IMR-90 (cell line): ENCODE data around the gene SLC8A1. TPM values are rescaled to one million over a fixed set of nuclear protein-coding genes. Genes with fewer than 3 reads are reported as not detected.

ENCODE experiments used
- ATAC-seq: fragments of 200-7000 bp; cut with Tn5 transposase; 2 replicates; pipeline ENCODE4 v1.9.1; 2020; ENCODE audit warnings: low read depth, mild to moderate bottlenecking, moderate library complexity
- BruUV-seq: library from RNA; stranded (reverse); fragments of 400-500 nt; replicated peaks from 2 replicates; lab custom pipeline; 2021; lab: Mats Ljungman, UMichigan
- CTCF ChIA-PET: fragments of 300-600 bp; formaldehyde crosslinking; extraction: SDS; loops from one replicate; lab custom pipeline; 2021; ENCODE audit warnings: antibody characterized with exemption; lab: Yijun Ruan, JAX
- POLR2A ChIA-PET: fragments of 300-600 bp; sonication (Branson Sonifier 250); formaldehyde crosslinking; loops from one replicate; lab custom pipeline; 2022; ENCODE audit warnings: antibody characterized with exemption; ENCODE audit not compliant: unreplicated experiment; lab: Charles Lee
- DNase-seq: peaks from one replicate; pipeline ENCODE4 v3.0.0; 2013
- H2AFZ ChIP-seq: replicated peaks from 2 replicates; pipeline ENCODE3; 2013; ENCODE audit warnings: low read length, mild to moderate bottlenecking; ENCODE audit not compliant: poor library complexity
- H2AK5ac ChIP-seq: 2 replicates; pipeline ENCODE4 v1.6.1; 2013; ENCODE audit warnings: low read depth, low read length, inconsistent platforms
- H2AK9ac ChIP-seq: replicated peaks from 2 replicates; pipeline ENCODE3; 2013; ENCODE audit warnings: mild to moderate bottlenecking, low read depth, low read length, moderate library complexity; ENCODE audit not compliant: poor library complexity
- H2BK120ac ChIP-seq: 2 replicates; pipeline ENCODE4 v1.6.1; 2013; ENCODE audit warnings: low read depth, low read length, inconsistent platforms
- H2BK15ac ChIP-seq: 3 replicates; pipeline ENCODE4 v1.6.1; 2013; ENCODE audit warnings: low read depth, low read length, inconsistent platforms
- H2BK20ac ChIP-seq: 2 replicates; pipeline ENCODE4 v1.6.1; 2013; ENCODE audit warnings: low read depth, mild to moderate bottlenecking, inconsistent platforms, low read length, moderate library complexity
- H2BK5ac ChIP-seq: 2 replicates; pipeline ENCODE4 v1.6.1; 2013; ENCODE audit warnings: mild to moderate bottlenecking, low read depth, low read length, inconsistent platforms; ENCODE audit not compliant: poor library complexity, severe bottlenecking
- H3K14ac ChIP-seq: replicated peaks from 2 replicates; pipeline ENCODE4 v1.6.1; 2013; ENCODE audit warnings: low read depth, low read length, inconsistent platforms
- H3K18ac ChIP-seq: 2 replicates; pipeline ENCODE4 v1.6.1; 2013; ENCODE audit warnings: low read depth, low read length, control low read depth
- H3K23ac ChIP-seq: 2 replicates; pipeline ENCODE4 v1.6.1; 2013; ENCODE audit warnings: low read depth, low read length, inconsistent platforms
- H3K27ac ChIP-seq: 2 replicates; pipeline ENCODE4 v1.5.1; 2013; ENCODE audit warnings: mild to moderate bottlenecking, control low read depth, low read length; ENCODE audit not compliant: insufficient read depth
- H3K27me3 ChIP-seq: 2 replicates; pipeline ENCODE4 v1.6.1; 2013; ENCODE audit warnings: low read length; ENCODE audit not compliant: control insufficient read depth, insufficient read depth
- H3K36me3 ChIP-seq: 2 replicates; pipeline ENCODE4 v1.6.1; 2013; ENCODE audit warnings: low read length, mixed read lengths; ENCODE audit not compliant: control insufficient read depth, insufficient read depth
- H3K4ac ChIP-seq: 2 replicates; pipeline ENCODE4 v1.6.1; 2013; ENCODE audit warnings: low read depth, low read length, inconsistent platforms
- H3K4me1 ChIP-seq: 2 replicates; pipeline ENCODE4 v1.6.1; 2013; ENCODE audit warnings: low read length, mixed read lengths; ENCODE audit not compliant: control insufficient read depth, insufficient read depth
- H3K4me2 ChIP-seq: 2 replicates; pipeline ENCODE4 v1.6.1; 2013; ENCODE audit warnings: low read depth, mild to moderate bottlenecking, control low read depth, low read length, moderate library complexity
- H3K4me3 ChIP-seq: 2 replicates; pipeline ENCODE4 v1.5.1; 2013; ENCODE audit warnings: low read depth, mild to moderate bottlenecking, control low read depth, low read length, moderate library complexity; ENCODE audit not compliant: insufficient read depth
- H3K56ac ChIP-seq: 2 replicates; pipeline ENCODE4 v1.6.1; 2013; ENCODE audit warnings: low read length, inconsistent platforms; ENCODE audit not compliant: insufficient read depth; ENCODE audit errors: extremely low read depth
- H3K79me1 ChIP-seq, 2 experiments: 2 replicates each; pipeline ENCODE4 v1.6.1; 2013; ENCODE audit warnings: low read length in 2 of 2, inconsistent platforms in 1 of 2, low read depth in 1 of 2
- H3K9ac ChIP-seq: 2 replicates; pipeline ENCODE4 v1.6.1; 2013; ENCODE audit warnings: low read depth, low read length, control low read depth
- H3K9me1 ChIP-seq: 2 replicates; pipeline ENCODE4 v1.6.1; 2013; ENCODE audit warnings: low read length, inconsistent platforms; ENCODE audit not compliant: insufficient read depth
- H3K9me3 ChIP-seq: 2 replicates; pipeline ENCODE4 v1.6.1; 2013; ENCODE audit warnings: low read length; ENCODE audit not compliant: control insufficient read depth, insufficient read depth
- H4K20me1 ChIP-seq: 2 replicates; pipeline ENCODE4 v1.6.1; 2013; ENCODE audit warnings: low read length, inconsistent platforms; ENCODE audit not compliant: insufficient read depth
- H4K5ac ChIP-seq: 2 replicates; pipeline ENCODE4 v1.6.1; 2013; ENCODE audit warnings: mild to moderate bottlenecking, low read depth, low read length, control low read depth
- H4K8ac ChIP-seq, 2 experiments: 2 replicates each; pipeline ENCODE4 v1.6.1; 2013; ENCODE audit warnings: low read depth in 2 of 2, low read length in 2 of 2, control low read depth in 1 of 2, inconsistent platforms in 1 of 2
- H4K91ac ChIP-seq: 2 replicates; pipeline ENCODE4 v1.6.1; 2013; ENCODE audit warnings: low read depth, low read length, inconsistent platforms; ENCODE audit not compliant: insufficient read depth
- CHD1 ChIP-seq: IDR thresholded peaks from 2 replicates; pipeline ENCODE4 v1.6.1; 2012; ENCODE audit warnings: low read depth, low read length, improper control_type of control experiment
- POLR2A ChIP-seq: IDR thresholded peaks from 2 replicates; pipeline ENCODE4 v1.6.1; 2012; ENCODE audit warnings: mild to moderate bottlenecking, low read depth, low read length
- RCOR1 ChIP-seq: IDR thresholded peaks from 2 replicates; pipeline ENCODE4 v1.6.1; 2012; ENCODE audit warnings: mild to moderate bottlenecking, low read length, improper control_type of control experiment; ENCODE audit not compliant: insufficient replicate concordance
- WGBS, 2 experiments: methylation state at CpG; one replicate each; pipeline versions ENCODE4 v1.1.5 to v1.1.7; 2013; ENCODE audit warnings: missing lambda C conversion rate in 2 of 2; ENCODE audit not compliant: insufficient read length in 1 of 2; ENCODE audit errors: extremely low coverage in 2 of 2; 5-methylcytosine and 5-hydroxymethylcytosine counted together
- dilution Hi-C: fragments of 300-500 bp; cut with HindIII; formaldehyde crosslinking; loops from one replicate; pipeline ENCODE4 v1.14.3; 2018; ENCODE audit warnings: low sequenced_read_pairs; ENCODE audit not compliant: unreplicated experiment
- in situ Hi-C: fragments of 300-500 bp; cut with MboI; formaldehyde crosslinking; loops from 3 replicates; pipeline ENCODE4 v1.14.3; 2019; ENCODE audit warnings: low sequenced_read_pairs, inconsistent platforms, mixed read lengths
- intact Hi-C: fragments of 100-400 bp; cut with micrococcal nuclease; formaldehyde crosslinking; loops from 2 replicates; pipeline ENCODE4 v1.10.0; 2022
- polyA plus RNA-seq, 3 experiments: library from polyadenylated mRNA; depleted of rRNA; stranded (reverse); fragments of >200 nt; gene quantifications; 2 replicates each; pipeline ENCODE4 v1.2.3, GENCODE V29; 2012; ENCODE audit warnings: low replicate concordance in 1 of 3
- total RNA-seq: library from RNA; depleted of rRNA; stranded (reverse); fragments of >200 nt; gene quantifications from 2 replicates; pipeline ENCODE4 v1.2.3, GENCODE V29; 2012
- TF ChIP-seq, protein P1 (sequence below): conservative IDR thresholded peaks from 2 replicates; pipeline ENCODE4 v1.5.1; 2012; ENCODE audit warnings: mild to moderate bottlenecking, low read depth, low read length, improper control_type of control experiment

SLC8A1 gene
- total and polyA plus RNA-seq, 2 of the 4 experiments (the other 2 are of a cell fraction) = 7.7 to 57.0 TPM

DNA sequence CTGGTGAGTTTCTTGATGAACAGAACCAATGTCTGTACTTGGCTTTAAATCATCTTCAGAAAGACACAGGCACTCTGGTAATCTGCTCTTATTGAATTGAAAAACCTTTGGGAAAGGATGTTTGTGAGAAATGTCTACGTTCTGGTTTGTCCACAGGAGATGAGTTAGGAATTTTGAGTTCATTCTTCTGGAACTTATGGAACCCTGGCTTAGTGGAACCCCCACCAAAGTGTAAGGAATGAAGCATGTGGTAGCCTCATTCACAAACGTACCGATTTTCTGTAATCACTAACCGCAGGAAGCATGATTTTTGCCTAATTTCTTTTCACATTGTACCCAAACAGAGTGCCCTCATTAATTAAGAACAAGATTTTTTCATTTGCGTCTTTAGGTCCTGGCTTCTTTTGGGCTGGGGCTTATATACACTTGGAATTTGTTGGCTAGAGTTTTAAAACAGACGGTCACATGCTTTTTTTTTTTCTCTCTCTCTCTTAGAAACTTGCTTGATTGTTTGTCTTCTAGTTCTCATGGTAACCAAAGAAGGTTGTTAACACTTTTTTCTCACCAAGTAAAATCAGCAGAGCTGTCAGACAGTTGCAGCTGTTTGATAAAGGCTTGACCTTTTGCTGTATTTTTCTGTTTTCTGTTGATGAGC, 358.7 kb downstream of the SLC8A1 start:
- DNase-seq = peak; percentile 54

More for the DNA sequence above, 358.7 kb downstream of the SLC8A1 start:
- Histone ChIP-seq H3K36me3 (no peaks in the 10 kb centered on the region), H2AFZ (no peak overlapping the region), H4K5ac (peak overlapping the region; percentile 96; the same call in 1 of the 2 replicates), H3K4me3 (no peak overlapping the region), H2BK20ac (peak overlapping the region; percentile 82), H3K14ac (peak overlapping the region; percentile 62), H3K9ac (no peak overlapping the region; the same call in 1 of the 2 replicates), H2AK5ac (no peak overlapping the region; the same call in 1 of the 2 replicates), H3K9me3 (no peaks in the 10 kb centered on the region), H2BK5ac (peak overlapping the region; percentile 100), H3K23ac (peak overlapping the region; percentile 75), H2BK120ac (peak overlapping the region; percentile 82), H2AK9ac (no peak overlapping the region), H3K4ac (peak overlapping the region; percentile 49; the same call in 1 of the 2 replicates), H3K79me1 (no peaks in the 10 kb centered on the region), H4K20me1 (no peaks in the 10 kb centered on the region), H4K8ac (peak overlapping the region; percentile 10 to 76; a peak in 3 of 4 replicates), H3K4me1 (peaks cover 13% of the 10 kb centered on the region), H3K56ac (peak overlapping the region; percentile 31), H3K18ac (peak overlapping the region; percentile 96), H3K27ac (peak overlapping the region; percentile 69), H2BK15ac (peak overlapping the region; percentile 76; the same call in 2 of the 3 replicates), H3K4me2 (peak overlapping the region; percentile 22; the same call in 1 of the 2 replicates), H4K91ac (peak overlapping the region; percentile 60), H3K27me3 (no peaks in the 10 kb centered on the region), H3K9me1 (no peaks in the 10 kb centered on the region; the same call in 1 of the 2 replicates)
- ChIA-PET CTCF (interaction anchor here (0.6 kb wide), 1 partner anchor 147 kb away, joined by 3 read pairs; no protein-coding TSS in a partner anchor), POLR2A (interaction anchor here (0.7 kb wide), 1 partner anchor 154 kb away, joined by 4 read pairs; no protein-coding TSS in a partner anchor)
- no CpG with 5 or more reads among the region's 6 CpGs for WGBS, 2 experiments
- BruUV-seq = no TSS peak
- TF ChIP-seq RCOR1 = no peak
- TF ChIP-seq POLR2A = no peak
- TF ChIP-seq, protein P1, sequence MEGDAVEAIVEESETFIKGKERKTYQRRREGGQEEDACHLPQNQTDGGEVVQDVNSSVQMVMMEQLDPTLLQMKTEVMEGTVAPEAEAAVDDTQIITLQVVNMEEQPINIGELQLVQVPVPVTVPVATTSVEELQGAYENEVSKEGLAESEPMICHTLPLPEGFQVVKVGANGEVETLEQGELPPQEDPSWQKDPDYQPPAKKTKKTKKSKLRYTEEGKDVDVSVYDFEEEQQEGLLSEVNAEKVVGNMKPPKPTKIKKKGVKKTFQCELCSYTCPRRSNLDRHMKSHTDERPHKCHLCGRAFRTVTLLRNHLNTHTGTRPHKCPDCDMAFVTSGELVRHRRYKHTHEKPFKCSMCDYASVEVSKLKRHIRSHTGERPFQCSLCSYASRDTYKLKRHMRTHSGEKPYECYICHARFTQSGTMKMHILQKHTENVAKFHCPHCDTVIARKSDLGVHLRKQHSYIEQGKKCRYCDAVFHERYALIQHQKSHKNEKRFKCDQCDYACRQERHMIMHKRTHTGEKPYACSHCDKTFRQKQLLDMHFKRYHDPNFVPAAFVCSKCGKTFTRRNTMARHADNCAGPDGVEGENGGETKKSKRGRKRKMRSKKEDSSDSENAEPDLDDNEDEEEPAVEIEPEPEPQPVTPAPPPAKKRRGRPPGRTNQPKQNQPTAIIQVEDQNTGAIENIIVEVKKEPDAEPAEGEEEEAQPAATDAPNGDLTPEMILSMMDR = no peak
- TF ChIP-seq CHD1 = no peak
- in situ Hi-C loops (no loop called here), dilution Hi-C loops (no loop called here), intact Hi-C loops (no loop called here)
- ATAC-seq = peak; percentile 22; the same call in 1 of the 2 replicates
